ENCODE results near the gene DIAPH2. TPM values are rescaled to one million over a fixed set of nuclear protein-coding genes. Genes with fewer than 3 reads are reported as not detected.
"Not testable (repeated sequence)": the region's sequence is repeated elsewhere in the genome, so short reads cannot be mapped to it uniquely, and the experiment has no call there.

The DIAPH2 gene
- total and polyA plus RNA-seq, 9 donors, result 8.1 to 30.9 (median 24.2) TPM

DNA sequence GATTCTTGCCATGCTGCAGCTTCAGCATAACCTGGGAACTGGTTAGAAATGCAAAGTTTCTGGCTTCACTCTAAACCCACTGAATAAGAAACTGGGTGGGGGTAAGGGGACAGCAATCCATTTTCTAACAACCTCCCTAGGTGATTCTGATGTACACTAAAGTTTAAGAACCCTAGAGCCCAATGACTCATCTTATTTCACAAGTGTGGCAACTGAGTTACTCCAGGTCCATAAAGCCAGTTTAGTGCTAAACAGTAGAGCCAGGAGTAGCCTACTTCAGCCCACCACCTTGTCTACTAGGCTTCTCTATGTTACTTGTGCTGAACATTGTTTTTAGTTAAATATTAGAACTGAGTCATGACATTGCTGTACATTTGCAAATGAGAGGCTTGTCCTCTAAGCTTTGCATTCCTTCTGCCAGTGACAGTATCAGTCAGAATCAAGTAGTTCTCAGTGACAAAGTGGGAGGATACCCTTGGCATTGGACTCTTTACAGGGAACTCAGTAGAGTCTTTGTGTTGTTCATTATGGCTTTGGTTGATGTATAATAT is 717.0 kb downstream of the DIAPH2 start:
- H3K4me3 ChIP-seq, result no peak overlapping the region
- TF ChIP-seq EP300 (IDR thresholded peaks at IDR 0.05), result no peak
- no peak for TF ChIP-seq POLR2A (IDR thresholded peaks at IDR 0.05)
- TF ChIP-seq CTCF (IDR thresholded peaks at IDR 0.05), result no peak
- H3K36me3 ChIP-seq, result no peaks in the 10 kb centered on the region
- intact Hi-C loops (cut with DNase I), result no loop called here
- no peaks in the 10 kb centered on the region for H3K9me3 ChIP-seq
- H3K27ac ChIP-seq, result no peak overlapping the region
- peaks cover 1% of the 10 kb centered on the region for H3K4me1 ChIP-seq (ENCODE audit: insufficient read depth)
- DNase-seq, result no peak
- no peaks in the 10 kb centered on the region for H3K27me3 ChIP-seq

DNA sequence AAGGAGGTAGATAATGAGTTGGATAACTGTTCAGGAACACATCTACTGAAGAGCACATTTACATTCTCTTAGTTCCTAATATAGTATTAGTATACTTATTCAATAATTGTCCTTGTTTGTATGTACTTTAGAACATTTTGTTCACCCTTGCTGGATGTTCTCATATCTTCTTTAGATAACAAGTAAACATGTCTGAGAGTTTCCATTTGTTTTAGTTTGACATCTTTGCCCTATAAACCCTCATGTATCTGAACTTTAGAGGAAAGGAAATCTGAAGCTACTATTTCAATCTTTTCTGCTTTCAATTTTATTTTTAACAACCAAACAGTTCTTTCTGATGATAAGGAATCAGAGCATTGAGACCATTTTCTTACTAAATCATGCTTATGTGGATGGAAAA is 717.7 kb downstream of the DIAPH2 start:
- peaks cover 1% of the 10 kb centered on the region for H3K4me1 ChIP-seq (ENCODE audit: insufficient read depth)
- DNase-seq, result no peak
- no peak for TF ChIP-seq EP300 (IDR thresholded peaks at IDR 0.05)
- TF ChIP-seq POLR2A (IDR thresholded peaks at IDR 0.05), result no peak
- TF ChIP-seq CTCF (IDR thresholded peaks at IDR 0.05), result no peak
- intact Hi-C loops (cut with DNase I), result no loop called here
- H3K4me3 ChIP-seq, result no peak overlapping the region
- no peaks in the 10 kb centered on the region for H3K27me3 ChIP-seq
- no peak overlapping the region for H3K27ac ChIP-seq
- H3K36me3 ChIP-seq, result no peaks in the 10 kb centered on the region
- H3K9me3 ChIP-seq, result no peaks in the 10 kb centered on the region

DNA sequence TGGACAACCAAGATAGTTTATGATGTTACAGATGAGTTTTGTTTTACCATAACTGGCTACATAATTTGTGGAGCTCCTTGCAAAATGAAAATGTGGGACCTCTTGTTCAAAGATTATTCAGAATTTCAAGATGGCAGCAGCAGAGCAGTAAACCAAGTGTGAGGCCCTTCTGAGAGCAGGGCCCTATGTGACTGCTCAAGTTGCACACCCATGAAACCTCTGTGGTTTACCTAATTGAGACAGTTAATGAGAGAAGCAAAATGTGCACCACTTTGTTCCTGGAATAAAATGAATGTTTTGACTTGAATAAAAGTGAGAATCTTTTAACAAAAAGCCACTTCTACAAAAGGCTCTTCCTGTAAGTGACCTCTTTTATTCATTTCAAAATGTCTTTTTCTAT is 718.3 kb downstream of the DIAPH2 start:
- Histone ChIP-seq H3K27ac (no peak overlapping the region), H3K4me3 (no peak overlapping the region), H3K4me1 (ENCODE audit: insufficient read depth) (peaks cover 1% of the 10 kb centered on the region), H3K36me3 (no peaks in the 10 kb centered on the region), H3K9me3 (no peaks in the 10 kb centered on the region), H3K27me3 (no peaks in the 10 kb centered on the region)
- TF ChIP-seq EP300 (IDR thresholded peaks at IDR 0.05) (no peak), POLR2A (IDR thresholded peaks at IDR 0.05) (no peak), CTCF (IDR thresholded peaks at IDR 0.05) (no peak)
- intact Hi-C loops (cut with DNase I), result no loop called here
- DNase-seq, result no peak

DNA sequence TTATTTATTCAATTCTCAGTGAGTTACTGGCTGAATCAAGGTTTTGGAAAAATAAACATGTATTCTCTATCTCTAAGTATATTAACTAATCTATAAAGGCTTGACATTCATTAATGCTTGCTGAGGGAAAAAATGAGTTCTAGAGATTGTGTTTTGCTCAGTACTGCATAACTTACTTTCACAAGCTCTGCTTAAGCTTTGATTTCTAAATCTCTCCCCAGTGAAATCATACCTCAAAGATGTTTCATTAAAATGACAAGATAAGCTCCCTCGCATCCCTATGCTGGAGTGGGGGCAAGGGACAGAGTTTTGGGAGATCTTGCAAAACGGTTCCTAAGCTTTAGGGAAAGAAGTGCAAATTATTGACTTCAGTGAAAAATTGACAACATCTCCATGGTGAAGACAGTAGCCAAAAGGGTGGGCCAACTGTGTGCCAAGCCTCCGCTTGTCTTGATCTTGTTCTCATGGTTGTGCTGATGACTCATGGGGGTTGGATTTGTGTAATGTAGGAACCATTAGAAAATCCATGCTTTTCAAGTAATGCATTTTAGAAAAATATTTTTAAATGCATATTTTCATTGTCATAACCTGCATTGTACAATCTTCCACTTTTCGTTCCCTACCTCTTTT is 720.5 kb downstream of the DIAPH2 start:
- peaks cover 1% of the 10 kb centered on the region for H3K4me1 ChIP-seq (ENCODE audit: insufficient read depth)
- WGBS, 3 donors, result 66 to 75% (median 74%) methylated on average over 4 of the region's 4 CpGs
- peaks cover 0 to 8% of the 10 kb centered on the region in 2 donors for H3K9me3 ChIP-seq
- DNase-seq, result no peak
- H3K4me3 ChIP-seq, result no peak overlapping the region
- H3K36me3 ChIP-seq, result no peaks in the 10 kb centered on the region
- no peak overlapping the region for H3K27ac ChIP-seq
- intact Hi-C loops (cut with DNase I), result no loop called here
- TF ChIP-seq CTCF (IDR thresholded peaks at IDR 0.05) (no peak), EP300 (IDR thresholded peaks at IDR 0.05) (no peak), POLR2A (IDR thresholded peaks at IDR 0.05) (no peak)
- H3K27me3 ChIP-seq, result no peaks in the 10 kb centered on the region

- DNase-seq; intact Hi-C loops (cut with DNase I); H3K27ac ChIP-seq; H3K27me3 ChIP-seq; H3K4me3 ChIP-seq; H3K4me1 ChIP-seq (ENCODE audit: insufficient read depth); H3K9me3 ChIP-seq; H3K36me3 ChIP-seq: not testable (repeated sequence)
- WGBS, 3 donors, result 90 to 92% (median 92%) methylated on average over 13 of the region's 13 CpGs
Measured at GRCh38 chrX:97409632-97410415, 725.2 kb downstream of the DIAPH2 start.
